ENCODE results near the gene LRP1B. TPM values are rescaled to one million over a fixed set of nuclear protein-coding genes. Genes with fewer than 3 reads are reported as not detected.

LRP1B gene
- total RNA-seq, 1 donor from 2014 or later: 8.8 TPM

DNA sequence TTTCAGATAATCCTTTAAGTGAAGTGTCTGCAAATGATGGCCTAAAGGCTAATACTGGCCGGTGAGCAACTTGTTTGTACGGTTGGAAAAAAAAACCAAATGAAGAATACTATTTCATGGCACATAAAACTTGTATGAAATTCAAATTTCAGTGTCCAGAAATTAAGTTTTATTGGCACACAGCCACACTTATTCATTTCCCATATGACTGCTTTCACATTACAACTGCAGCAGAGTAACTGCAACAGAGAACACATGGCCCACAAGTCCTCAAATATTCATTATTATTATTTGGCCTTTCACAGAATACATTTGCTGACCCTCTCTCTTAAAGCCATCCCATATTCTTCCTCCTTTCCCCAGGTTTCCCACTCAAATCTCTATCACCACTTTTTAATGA, 1268.6 kb downstream of the LRP1B start:
- Histone ChIP-seq H3K27ac (no peak overlapping the region), H3K27me3 (no peaks in the 10 kb centered on the region), H3K4me1 (no peaks in the 10 kb centered on the region), H3K4me3 (no peak overlapping the region), H3K36me3 (no peaks in the 10 kb centered on the region), H3K9me3 (no peaks in the 10 kb centered on the region)
- intact Hi-C loops (cut with DNase I): no loop called here
- TF ChIP-seq CTCF (IDR thresholded peaks at IDR 0.05): no peak
- TF ChIP-seq POLR2AphosphoS5 (IDR thresholded peaks at IDR 0.05; ENCODE audit: insufficient read depth in 1 of 2, low read depth in 1 of 2): no peak
- no peak for TF ChIP-seq POLR2A (IDR thresholded peaks at IDR 0.05)
- DNase-seq (ENCODE audit: extremely low spot score in 2 of 2): no peak

DNA sequence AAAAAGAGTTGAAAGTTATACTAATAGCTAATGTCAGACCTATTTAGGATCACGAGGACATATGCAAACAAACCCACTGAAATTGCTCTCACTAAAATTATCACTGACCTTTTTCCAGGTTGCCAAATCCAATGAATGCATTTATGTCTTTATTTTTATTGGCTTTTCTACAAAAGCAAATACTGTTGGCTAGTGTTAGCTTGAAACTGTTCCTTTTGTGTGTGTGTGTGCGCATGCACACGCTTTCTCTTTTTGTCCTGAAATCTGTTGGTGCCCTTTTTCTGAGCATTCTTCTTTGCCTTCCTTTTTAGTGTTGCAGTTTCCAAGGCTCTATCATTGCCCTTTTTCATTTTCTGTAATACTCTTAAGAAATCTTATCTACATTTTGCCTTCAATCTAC, 1269.2 kb downstream of the LRP1B start:
- Histone ChIP-seq H3K27ac (no peak overlapping the region), H3K4me3 (no peak overlapping the region), H3K4me1 (no peaks in the 10 kb centered on the region), H3K27me3 (no peaks in the 10 kb centered on the region), H3K36me3 (no peaks in the 10 kb centered on the region), H3K9me3 (no peaks in the 10 kb centered on the region)
- intact Hi-C loops (cut with DNase I): no loop called here
- no peak for DNase-seq (ENCODE audit: extremely low spot score in 2 of 2)
- no peak for TF ChIP-seq POLR2A (IDR thresholded peaks at IDR 0.05)
- TF ChIP-seq CTCF (IDR thresholded peaks at IDR 0.05): no peak
- TF ChIP-seq POLR2AphosphoS5 (IDR thresholded peaks at IDR 0.05; ENCODE audit: insufficient read depth in 1 of 2, low read depth in 1 of 2): no peak

DNA sequence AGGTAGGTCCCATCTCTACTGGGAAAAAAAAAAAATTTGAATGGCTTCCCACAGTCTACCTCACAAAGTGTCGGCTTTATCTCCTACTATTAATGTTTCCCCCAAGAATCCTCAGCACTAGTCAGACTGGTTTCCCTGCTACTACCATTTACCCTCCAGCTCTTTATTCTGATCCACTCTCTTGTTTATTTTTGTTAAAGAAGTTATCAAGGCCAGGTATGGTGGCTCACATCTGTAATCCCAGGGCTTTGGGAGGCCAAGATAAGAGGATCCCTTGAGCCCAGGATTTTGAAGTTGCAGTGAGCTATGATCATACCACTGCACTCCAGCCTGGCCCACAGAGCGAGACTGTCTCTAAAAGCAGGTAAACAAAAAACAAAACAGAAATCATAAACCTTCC, 1275.3 kb downstream of the LRP1B start:
- intact Hi-C loops (cut with DNase I): no loop called here

DNA sequence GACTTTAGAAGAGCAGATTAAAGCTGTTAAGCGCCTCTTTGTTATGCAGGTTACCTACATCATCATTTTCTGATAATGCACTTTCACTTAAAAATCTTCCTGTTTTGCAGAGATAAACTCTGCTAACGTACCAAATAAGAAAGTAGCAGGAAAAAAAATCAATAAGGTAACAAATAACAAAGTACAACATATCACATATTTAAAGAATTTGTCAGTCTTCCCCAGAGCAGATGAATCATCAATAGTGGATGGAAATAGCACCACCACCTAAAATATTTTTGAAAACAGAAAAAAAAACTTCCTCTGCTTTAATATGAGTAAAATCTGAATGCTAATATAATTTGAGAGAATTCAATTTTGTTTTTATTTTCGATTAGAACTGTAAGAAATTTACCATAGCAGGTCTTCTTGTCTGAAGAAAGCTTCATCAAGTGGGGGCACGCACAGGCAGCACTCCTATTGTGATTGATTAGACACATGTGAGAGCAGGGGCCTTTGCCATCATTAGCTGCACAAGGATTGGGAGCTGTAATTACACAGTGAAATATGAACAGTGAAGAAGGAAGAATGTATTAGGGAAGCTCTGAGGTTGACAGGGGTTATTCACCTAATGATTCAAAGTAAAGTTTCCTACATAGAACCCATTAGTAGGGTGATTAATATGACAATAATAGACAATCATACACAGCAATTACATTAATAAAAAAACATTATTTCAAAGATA, 1279.4 kb downstream of the LRP1B start:
- H3K4me3 ChIP-seq: no peak overlapping the region
- no peaks in the 10 kb centered on the region for H3K9me3 ChIP-seq
- intact Hi-C loops (cut with DNase I): no loop called here
- no peaks in the 10 kb centered on the region for H3K36me3 ChIP-seq
- TF ChIP-seq POLR2A (IDR thresholded peaks at IDR 0.05): no peak
- no peak for TF ChIP-seq CTCF (IDR thresholded peaks at IDR 0.05)
- TF ChIP-seq POLR2AphosphoS5 (IDR thresholded peaks at IDR 0.05; ENCODE audit: insufficient read depth in 1 of 2, low read depth in 1 of 2): no peak
- no peak overlapping the region for H3K27ac ChIP-seq
- DNase-seq (ENCODE audit: extremely low spot score in 2 of 2): no peak
- no peaks in the 10 kb centered on the region for H3K27me3 ChIP-seq
- H3K4me1 ChIP-seq: no peaks in the 10 kb centered on the region

More for the DNA sequence above, 1275.3 kb downstream of the LRP1B start:
- DNase-seq (ENCODE audit: extremely low spot score in 2 of 2): no peak
- Histone ChIP-seq H3K27me3 (no peaks in the 10 kb centered on the region), H3K4me1 (no peaks in the 10 kb centered on the region), H3K36me3 (no peaks in the 10 kb centered on the region), H3K9me3 (no peaks in the 10 kb centered on the region), H3K27ac (no peak overlapping the region), H3K4me3 (no peak overlapping the region)
- no peak for TF ChIP-seq POLR2AphosphoS5 (IDR thresholded peaks at IDR 0.05; ENCODE audit: insufficient read depth in 1 of 2, low read depth in 1 of 2)

GRCh38 chr2:140843186-140843585, 1287.6 kb downstream of the LRP1B start:
- Histone ChIP-seq H3K4me1 (no peaks in the 10 kb centered on the region), H3K27me3 (no peaks in the 10 kb centered on the region), H3K9me3 (no peaks in the 10 kb centered on the region), H3K36me3 (no peaks in the 10 kb centered on the region), H3K27ac (no peak overlapping the region), H3K4me3 (no peak overlapping the region)
- no peak for DNase-seq (ENCODE audit: extremely low spot score in 2 of 2)
- TF ChIP-seq CTCF (IDR thresholded peaks at IDR 0.05) (no peak), POLR2AphosphoS5 (IDR thresholded peaks at IDR 0.05; ENCODE audit: insufficient read depth in 1 of 2, low read depth in 1 of 2) (no peak), POLR2A (IDR thresholded peaks at IDR 0.05) (no peak)
- intact Hi-C loops (cut with DNase I): no loop called here

Data from vagina (tissue), 2 donors.